Ovary (tissue), 3 donors: ENCODE data around the gene COQ8A.

Experiments used
- EP300 ChIP-seq: sonication (generic); formaldehyde crosslinking; IDR thresholded peaks from one replicate; pipeline ENCODE4 v1.6.1; 2017; ENCODE audit warnings: antibody characterized with exemption
- POLR2A ChIP-seq: fragments of 450-650 bp; IDR thresholded peaks from one replicate; pipeline ENCODE4 v1.6.1; 2017; ENCODE audit warnings: antibody characterized with exemption, mild to moderate bottlenecking, moderate library complexity
- TF ChIP-seq, protein P1 (sequence below), 3 donors: fragments of 450-650 bp in 2 of 3; fragments of 200-600 bp in 1 of 3; IDR thresholded peaks; one replicate each; pipeline versions ENCODE4 v1.5.1 to v1.8.0; 2016 to 2022; ENCODE audit warnings: antibody characterized with exemption in 3 of 3, mild to moderate bottlenecking in 1 of 3
- donor health status: DM: no; HTN: no; CAD: no.

DNA sequence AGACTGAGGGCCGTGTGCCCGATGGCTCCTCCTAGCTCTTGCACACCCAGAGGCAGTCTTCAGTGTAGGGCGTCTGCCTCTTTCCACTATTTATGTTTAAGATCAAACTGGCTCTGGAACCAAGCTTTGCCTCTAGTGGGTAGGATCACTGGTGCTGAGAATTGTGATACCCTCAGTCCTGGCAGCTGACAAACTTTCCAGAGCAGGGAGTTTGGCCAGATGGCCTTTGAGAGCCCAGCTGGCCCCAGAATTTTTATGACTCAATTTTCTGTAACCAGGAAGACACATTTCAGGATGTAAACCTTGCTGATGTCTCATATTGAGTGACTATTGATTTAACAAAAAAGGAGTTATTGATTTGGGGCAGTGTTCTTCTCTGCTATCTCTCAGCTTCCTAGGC is 6.7 kb downstream of the COQ8A start:
- TF ChIP-seq, protein P1, sequence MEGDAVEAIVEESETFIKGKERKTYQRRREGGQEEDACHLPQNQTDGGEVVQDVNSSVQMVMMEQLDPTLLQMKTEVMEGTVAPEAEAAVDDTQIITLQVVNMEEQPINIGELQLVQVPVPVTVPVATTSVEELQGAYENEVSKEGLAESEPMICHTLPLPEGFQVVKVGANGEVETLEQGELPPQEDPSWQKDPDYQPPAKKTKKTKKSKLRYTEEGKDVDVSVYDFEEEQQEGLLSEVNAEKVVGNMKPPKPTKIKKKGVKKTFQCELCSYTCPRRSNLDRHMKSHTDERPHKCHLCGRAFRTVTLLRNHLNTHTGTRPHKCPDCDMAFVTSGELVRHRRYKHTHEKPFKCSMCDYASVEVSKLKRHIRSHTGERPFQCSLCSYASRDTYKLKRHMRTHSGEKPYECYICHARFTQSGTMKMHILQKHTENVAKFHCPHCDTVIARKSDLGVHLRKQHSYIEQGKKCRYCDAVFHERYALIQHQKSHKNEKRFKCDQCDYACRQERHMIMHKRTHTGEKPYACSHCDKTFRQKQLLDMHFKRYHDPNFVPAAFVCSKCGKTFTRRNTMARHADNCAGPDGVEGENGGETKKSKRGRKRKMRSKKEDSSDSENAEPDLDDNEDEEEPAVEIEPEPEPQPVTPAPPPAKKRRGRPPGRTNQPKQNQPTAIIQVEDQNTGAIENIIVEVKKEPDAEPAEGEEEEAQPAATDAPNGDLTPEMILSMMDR (IDR thresholded peaks at IDR 0.05), result no peak
- TF ChIP-seq POLR2A (no peak), EP300 (no peak)
